Stimulated activated CD8-positive, alpha-beta memory T cell treated with anti-CD3 and anti-CD28 coated beads, Interleukin-12 subunit alpha, Interleukin-12 subunit beta, amount 100 ng/mL, for 1 hour (primary cell): Measurements from ENCODE around the gene USP9X.
"Not testable (repeated sequence)": the region's sequence is repeated elsewhere in the genome, so short reads cannot be mapped to it uniquely, and the experiment has no call there.

Experiments
- DNase-seq: peaks from one replicate; pipeline ENCODE4 v3.0.0-alpha.2; 2020; ENCODE audit warnings: low read depth

Gene USP9X

GRCh38 chrX:41086627-41086932 is 1.3 kb downstream of the USP9X start:
- no peak for DNase-seq

- DNase-seq = no peak
Measured at GRCh38 chrX:41087201-41087600, 2.0 kb downstream of the USP9X start.

- no peak for DNase-seq
Measured at GRCh38 chrX:41090568-41091238, 5.5 kb downstream of the USP9X start.

GRCh38 chrX:41092776-41093175 is 7.5 kb downstream of the USP9X start:
- DNase-seq = no peak

GRCh38 chrX:41095174-41095573 is 9.9 kb downstream of the USP9X start:
- no peak for DNase-seq

GRCh38 chrX:41095908-41096307 is 10.7 kb downstream of the USP9X start:
- DNase-seq = no peak

- DNase-seq = no peak
Measured at GRCh38 chrX:41096339-41096955, 11.2 kb downstream of the USP9X start.

- no peak for DNase-seq
Measured at GRCh38 chrX:41097326-41097725, 12.1 kb downstream of the USP9X start.

- DNase-seq = no peak
Measured at GRCh38 chrX:41100200-41100599, 15.0 kb downstream of the USP9X start.

GRCh38 chrX:41100819-41101218 is 15.6 kb downstream of the USP9X start:
- no peak for DNase-seq

GRCh38 chrX:41105005-41105404 is 19.8 kb downstream of the USP9X start:
- no peak for DNase-seq

- not testable (repeated sequence) for DNase-seq
Measured at GRCh38 chrX:41106257-41106656, 21.0 kb downstream of the USP9X start.

- no peak for DNase-seq
Measured at GRCh38 chrX:41108007-41108406, 22.8 kb downstream of the USP9X start.

- no peak for DNase-seq
Measured at GRCh38 chrX:41108463-41109205, 23.4 kb downstream of the USP9X start.

- DNase-seq = no peak
Measured at GRCh38 chrX:41110801-41111625, 25.8 kb downstream of the USP9X start.

- peak; percentile 20 for DNase-seq
Measured at GRCh38 chrX:41115104-41115425, 29.8 kb downstream of the USP9X start.

- no peak for DNase-seq
Measured at GRCh38 chrX:41116948-41117347, 31.7 kb downstream of the USP9X start.

GRCh38 chrX:41118156-41118555 is 32.9 kb downstream of the USP9X start:
- no peak for DNase-seq

GRCh38 chrX:41119803-41120202 is 34.6 kb downstream of the USP9X start:
- no peak for DNase-seq

GRCh38 chrX:41121766-41122165 is 36.5 kb downstream of the USP9X start:
- no peak for DNase-seq

GRCh38 chrX:41122664-41123257 is 37.5 kb downstream of the USP9X start:
- DNase-seq = no peak

GRCh38 chrX:41127477-41128192 is 42.4 kb downstream of the USP9X start:
- DNase-seq = no peak
